GM21619 (cell line): ENCODE data around the gene TEDC1.

ENCODE experiments used
- ATAC-seq: cut with Tn5 transposase; IDR thresholded peaks from one replicate; pipeline ENCODE4 v1.9.1; 2021; ENCODE audit not compliant: unreplicated experiment

The TEDC1 gene

GRCh38 chr14:105473033-105473676 is 17.9 kb upstream of the TEDC1 start:
- no peak for ATAC-seq

GRCh38 chr14:105473677-105474482 is 17.2 kb upstream of the TEDC1 start:
- no peak for ATAC-seq

DNA sequence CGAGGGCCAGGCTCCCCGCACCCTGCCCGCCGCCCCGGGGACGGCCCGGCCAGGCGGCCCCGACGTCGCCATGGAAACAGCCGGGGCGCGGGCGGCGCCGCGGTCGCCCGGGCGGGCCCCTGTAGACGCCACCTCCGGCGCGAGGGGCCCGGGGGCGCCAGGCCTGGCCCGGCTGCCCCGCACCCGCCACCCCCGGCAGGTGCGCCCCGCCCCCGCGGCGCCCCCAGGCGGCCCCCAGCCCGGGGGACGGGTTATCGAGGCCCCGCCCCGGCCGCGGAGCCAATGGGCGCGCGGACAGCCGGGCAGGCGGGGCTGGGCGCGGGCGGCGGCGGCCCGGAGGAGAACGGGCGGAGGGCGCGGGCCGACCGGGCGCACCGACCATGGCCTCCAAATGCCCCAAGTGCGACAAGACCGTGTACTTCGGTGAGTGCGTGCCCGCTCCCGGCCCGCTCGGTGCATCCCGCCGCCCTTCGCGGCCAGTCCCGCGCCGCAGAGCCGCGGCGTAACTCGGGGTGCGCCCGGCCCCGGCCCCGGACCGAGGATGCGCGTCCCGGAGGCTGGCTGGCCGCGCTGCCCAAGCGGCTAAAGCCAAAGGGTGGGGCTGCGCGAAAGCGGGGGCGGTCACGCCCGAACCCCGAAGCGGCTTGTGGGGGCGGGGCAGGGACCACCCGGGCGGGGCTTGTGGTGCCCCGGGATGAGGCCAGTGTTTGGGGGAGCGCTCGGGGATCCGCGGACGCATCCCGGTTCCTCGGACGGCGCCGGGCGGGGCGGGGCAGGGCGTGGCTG is 16.4 kb upstream of the TEDC1 start, which contains the start of gene CRIP2:
Gene CRIP2 (plus strand): TSS at position 339 of the 786 bp plus-strand sequence. CDS start 42 bp downstream, at position 381.
- ATAC-seq: no peak

- ATAC-seq: no peak
Measured at GRCh38 chr14:105475269-105476096, 15.6 kb upstream of the TEDC1 start.

- no peak for ATAC-seq
Measured at GRCh38 chr14:105476097-105476830, 14.8 kb upstream of the TEDC1 start.

DNA sequence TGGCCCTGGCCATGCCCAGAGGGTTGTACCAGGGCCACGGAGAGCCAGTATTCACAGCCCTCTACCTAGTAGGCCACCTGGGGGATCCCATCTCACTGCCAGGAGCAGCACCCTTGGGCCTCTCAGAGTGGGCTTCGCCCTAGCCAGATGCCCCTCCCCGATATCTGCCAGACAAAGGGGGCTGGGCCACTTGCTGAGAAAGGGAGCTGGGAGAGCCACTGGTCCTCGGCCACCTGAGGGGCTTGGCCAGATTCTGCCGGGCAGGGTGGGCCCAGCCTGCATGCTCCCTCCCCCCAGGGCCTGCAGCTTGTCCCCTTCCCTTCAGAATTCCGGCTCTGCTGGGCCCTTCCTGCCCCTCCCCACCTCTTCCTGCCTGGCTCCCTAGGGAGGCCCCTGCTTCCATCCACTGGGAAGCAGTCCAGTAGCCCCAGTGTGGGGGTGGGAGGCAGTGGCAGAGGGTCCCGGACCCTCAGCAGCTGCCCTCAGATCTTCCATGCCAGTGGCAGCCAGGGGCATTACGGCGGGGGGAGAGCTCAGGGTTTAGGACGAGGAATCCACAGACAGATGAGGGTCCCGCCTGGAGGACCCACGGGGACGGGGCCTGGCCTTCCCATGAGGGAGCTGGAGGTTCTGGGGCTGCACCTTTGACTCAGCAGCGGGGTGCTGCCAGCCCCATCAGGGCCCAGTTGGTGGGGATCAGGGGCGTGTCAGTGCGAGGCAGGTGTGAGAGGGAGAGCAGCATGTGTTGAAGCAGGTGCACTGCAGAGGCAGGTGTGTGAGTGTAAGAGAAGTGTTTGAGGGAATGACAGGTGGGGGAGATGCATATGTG is 14.0 kb upstream of the TEDC1 start:
- ATAC-seq: no peak

DNA sequence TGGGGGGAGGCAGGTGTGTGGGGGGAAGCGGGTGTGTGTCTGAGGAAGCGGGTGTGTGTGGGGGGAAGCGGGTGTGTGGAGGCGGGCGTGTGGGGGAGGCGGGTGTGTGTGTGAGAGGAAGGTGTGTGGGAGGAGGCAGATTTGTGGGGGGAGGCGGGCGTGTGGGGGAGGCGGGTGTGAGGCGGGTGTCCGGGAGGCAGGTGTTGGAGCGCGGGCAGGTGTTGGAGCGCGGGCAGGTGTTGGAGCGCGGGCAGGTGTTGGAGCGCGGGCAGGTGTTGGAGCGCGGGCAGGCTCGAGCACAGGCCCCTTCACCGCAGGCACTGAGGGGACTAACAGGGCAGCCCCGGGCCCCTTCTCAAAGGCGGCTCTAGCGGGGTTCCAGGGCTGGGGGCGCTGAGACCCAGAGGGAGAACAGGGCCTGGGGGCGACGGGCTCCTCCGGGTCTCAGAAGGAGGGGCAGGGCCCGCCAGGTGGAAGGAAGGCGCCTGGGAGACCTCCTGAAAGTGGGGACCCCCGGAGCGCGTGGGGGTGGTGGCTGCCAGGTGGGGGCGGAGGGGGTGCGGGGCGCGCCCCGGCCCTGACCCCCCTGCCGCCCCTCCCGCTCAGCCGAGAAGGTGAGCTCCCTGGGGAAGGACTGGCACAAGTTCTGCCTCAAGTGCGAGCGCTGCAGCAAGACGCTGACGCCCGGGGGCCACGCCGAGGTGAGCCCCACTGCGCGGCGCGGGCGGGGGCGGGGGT is 13.2 kb upstream of the TEDC1 start:
- ATAC-seq: no peak

DNA sequence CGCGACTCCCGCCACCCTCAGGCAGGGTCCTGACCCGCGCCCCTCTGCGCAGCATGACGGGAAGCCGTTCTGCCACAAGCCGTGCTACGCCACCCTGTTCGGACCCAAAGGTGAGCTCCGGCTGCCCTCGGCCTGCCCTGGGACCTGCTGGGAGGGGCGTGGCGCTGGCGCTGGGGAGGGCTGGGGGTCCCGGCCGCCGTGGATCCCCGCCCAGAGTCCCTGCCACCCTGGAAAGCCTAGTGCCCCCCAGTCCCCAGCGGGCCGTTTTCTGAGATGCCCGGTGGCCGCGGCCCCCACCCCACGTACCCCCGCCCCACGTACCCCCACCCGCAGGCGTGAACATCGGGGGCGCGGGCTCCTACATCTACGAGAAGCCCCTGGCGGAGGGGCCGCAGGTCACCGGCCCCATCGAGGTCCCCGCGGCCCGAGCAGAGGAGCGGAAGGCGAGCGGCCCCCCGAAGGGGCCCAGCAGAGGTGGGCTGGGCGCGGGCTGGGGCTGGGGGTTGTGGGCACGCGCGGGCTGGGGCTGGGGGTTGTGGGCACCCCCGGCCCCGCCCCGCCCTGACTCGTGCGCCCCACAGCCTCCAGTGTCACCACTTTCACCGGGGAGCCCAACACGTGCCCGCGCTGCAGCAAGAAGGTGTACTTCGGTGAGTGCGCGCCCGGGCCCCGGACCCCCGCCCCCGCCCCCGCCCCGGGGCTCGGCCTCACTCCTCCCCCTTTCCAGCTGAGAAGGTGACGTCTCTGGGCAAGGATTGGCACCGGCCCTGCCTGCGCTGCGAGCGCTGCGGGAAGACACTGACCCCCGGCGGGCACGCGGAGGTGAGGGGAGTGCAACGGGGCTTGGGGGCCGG is 12.4 kb upstream of the TEDC1 start:
- no peak for ATAC-seq

DNA sequence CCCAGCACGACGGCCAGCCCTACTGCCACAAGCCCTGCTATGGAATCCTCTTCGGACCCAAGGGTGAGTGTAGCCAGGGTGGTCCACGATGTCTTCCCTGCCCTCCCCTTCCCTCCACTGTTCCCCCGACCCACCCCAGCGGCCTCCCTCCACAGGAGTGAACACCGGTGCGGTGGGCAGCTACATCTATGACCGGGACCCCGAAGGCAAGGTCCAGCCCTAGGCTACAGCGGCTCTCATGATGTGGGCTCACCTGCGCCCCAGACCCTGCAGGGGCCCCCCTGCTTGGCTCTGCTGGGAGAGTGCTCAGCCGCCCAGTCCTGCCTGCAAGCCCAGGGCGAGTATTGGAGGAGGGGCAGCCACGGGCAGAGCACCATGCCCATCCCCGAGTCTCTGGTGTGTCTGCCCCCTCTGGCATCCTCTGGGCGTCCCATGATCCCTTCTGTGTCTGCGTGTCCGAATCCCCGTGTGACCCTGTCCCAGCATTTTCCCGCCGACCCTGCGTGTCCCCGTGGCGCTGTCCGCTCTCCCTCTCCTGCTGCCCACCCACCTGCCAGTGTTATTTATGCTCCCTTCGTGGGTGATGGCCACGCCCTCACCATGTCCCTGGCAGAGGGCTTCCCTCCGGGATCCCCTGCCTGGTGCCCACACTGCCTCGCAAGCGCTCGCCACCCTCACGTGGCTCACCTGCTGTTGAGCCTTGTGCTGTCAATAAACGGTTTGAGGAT is 11.5 kb upstream of the TEDC1 start:
- ATAC-seq: no peak

GRCh38 chr14:105480199-105480746 is 10.8 kb upstream of the TEDC1 start:
- no peak for ATAC-seq

- ATAC-seq: peak; percentile 44
Measured at GRCh38 chr14:105480807-105481801, 9.9 kb upstream of the TEDC1 start.

DNA sequence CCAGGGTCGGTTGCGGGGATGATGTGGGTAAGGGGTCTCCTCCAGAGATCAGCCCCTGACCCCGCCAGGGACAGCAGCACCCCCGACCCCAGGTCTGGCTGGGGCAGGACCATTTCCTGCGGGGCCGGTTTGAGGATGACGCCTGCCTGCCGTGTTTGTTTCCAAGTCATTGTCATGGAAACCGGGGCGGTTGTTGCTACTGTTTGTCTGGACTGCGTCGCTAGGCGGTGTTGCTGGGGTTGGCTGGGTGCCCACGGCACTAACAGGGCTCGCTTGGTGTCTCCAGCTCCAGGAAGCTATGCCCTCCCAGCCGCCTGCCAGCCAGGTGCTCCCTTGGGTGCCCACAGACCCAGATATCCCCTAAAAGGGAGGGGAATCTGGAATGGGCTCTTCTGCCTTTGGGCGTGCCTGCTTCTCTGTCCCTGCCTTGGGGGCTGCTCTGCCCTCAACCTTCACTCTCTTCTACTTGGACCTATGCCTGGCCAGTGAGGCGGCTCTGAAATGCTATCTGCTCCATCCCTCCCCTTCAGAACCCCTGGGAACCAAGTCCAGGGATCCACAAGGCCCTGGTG is 9.1 kb upstream of the TEDC1 start:
- peak; percentile 48 for ATAC-seq

DNA sequence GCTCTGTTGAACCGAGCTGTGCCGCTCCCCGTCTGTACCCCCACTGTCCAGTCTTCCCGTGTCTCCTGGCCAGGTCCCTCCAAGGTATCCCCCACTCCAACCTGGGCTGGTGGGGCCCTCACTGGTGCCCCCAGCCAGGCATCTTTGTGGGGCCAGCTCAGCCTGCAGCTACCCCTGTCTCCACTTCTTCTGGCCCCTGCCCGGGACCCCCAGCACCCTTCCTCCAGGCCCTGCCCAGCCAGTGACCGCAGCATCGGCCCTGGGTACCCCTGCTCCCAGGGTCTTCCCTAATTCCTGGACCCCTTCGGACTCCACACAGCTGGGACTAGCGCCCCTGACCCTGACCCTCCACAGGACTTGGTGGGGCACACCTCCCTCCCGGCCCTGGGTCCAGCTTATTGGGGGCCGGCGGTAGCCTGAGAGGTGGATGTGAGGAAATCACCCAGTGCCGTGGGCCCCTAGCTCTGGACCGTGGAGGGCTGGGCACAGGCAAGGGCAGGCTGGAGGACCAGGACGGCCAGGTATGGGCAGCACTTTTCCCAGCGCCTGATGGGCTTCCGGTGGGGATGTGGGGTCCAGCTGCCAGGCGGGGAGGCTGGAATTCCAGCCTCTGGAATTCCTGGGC is 8.4 kb upstream of the TEDC1 start:
- no peak for ATAC-seq

DNA sequence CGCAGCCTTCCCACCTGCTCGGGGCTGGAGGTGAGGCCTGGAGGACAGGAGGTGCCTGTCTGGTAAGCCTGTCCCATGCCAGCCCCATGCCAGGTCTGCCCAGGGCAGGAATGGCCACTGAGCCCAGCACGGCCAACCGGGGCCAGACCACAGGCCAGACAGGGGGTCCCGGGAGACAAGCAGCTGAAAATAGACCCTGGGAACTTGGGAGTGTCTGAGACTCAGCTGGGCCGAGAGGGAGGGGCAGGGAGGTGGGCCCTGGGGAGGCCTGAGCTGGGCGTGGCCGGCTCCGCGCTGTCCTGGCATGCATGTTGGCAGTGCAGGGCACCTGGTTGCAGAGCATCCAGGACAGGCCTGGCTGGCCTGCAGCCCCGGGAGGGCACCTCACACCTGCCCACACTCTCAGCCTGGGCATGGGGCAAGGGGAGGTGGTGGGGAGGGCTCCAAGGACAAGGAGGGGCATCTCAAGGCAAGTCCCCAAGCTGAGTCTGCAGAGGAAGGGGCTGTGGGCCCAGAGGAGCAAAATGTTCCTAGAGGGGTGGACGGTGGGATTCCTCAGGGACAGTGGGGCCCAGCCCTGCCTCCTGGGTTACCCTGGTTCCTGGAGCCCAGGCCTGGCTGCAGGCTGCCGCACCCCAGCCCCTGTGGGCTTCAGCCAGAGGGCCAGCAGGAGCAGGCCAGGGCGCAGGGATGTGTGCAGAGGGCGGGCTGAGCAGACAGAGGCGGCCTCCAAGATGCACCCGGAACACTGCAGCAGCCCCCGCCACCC is 7.6 kb upstream of the TEDC1 start:
- no peak for ATAC-seq
